Endothelial cell of umbilical vein (primary cell): ENCODE measurements around the gene AMDHD2. TPM values are rescaled to one million over a fixed set of nuclear protein-coding genes. Genes with fewer than 3 reads are reported as not detected.
A peak's percentile ranks its signal among the peaks of the same experiment; 100 is the strongest.

ENCODE experiments used
- BruUV-seq: library from RNA; stranded (reverse); fragments of 400-500 nt; replicated peaks from 2 replicates; lab custom pipeline; 2021; lab: Mats Ljungman, UMichigan
- CTCF ChIA-PET: fragments of 300-600, 350-600 bp; sonication (Branson Sonifier 250); formaldehyde crosslinking; loops from one replicate; lab custom pipeline; 2021; ENCODE audit warnings: antibody characterized with exemption, inconsistent platforms; lab: Charles Lee
- POLR2A ChIA-PET: fragments of 300-600, 350-600 bp; sonication (Branson Sonifier 250); formaldehyde crosslinking; loops from one replicate; lab custom pipeline; 2021; ENCODE audit warnings: antibody characterized with exemption, inconsistent platforms; lab: Charles Lee
- DNase-seq: peaks from one replicate; pipeline ENCODE4 v3.0.0-alpha.2; 2011; ENCODE audit warnings: low read depth, low spot score
- FAIRE-seq: peaks from 2 replicates; lab custom pipeline; 2011; peaks lifted over from hg19 to GRCh38; lab: Jason Lieb, UNC
- H2AFZ ChIP-seq: 2 replicates; pipeline ENCODE4 v1.6.0; 2012; ENCODE audit warnings: low read depth, low read length, control low read depth, inconsistent platforms
- H3K27ac ChIP-seq: 2 replicates; pipeline ENCODE4 v1.5.1; 2011; ENCODE audit warnings: low read depth, mild to moderate bottlenecking, control low read depth, low read length, moderate library complexity; ENCODE audit not compliant: insufficient read depth
- H3K27me3 ChIP-seq, 2 experiments: 2 replicates each; pipeline versions ENCODE4 v1.6.0 to v1.6.1; 2011; ENCODE audit warnings: low read length in 2 of 2, mixed read lengths in 1 of 2; ENCODE audit not compliant: control insufficient read depth in 2 of 2, insufficient read depth in 2 of 2
- H3K36me3 ChIP-seq, 2 experiments: 2 replicates in 1 of 2; 3 replicates in 1 of 2; pipeline ENCODE4 v1.5.1; 2011; ENCODE audit warnings: low read length in 2 of 2, mild to moderate bottlenecking in 1 of 2, moderate library complexity in 1 of 2; ENCODE audit not compliant: control insufficient read depth in 2 of 2, insufficient read depth in 2 of 2; ENCODE audit errors: extremely low read depth in 1 of 2
- H3K4me1 ChIP-seq: 3 replicates; pipeline ENCODE4 v1.5.1; 2011; ENCODE audit warnings: mild to moderate bottlenecking, low read length; ENCODE audit not compliant: control insufficient read depth, insufficient read depth; ENCODE audit errors: extremely low read depth
- H3K4me2 ChIP-seq: 2 replicates; pipeline ENCODE4 v1.6.1; 2011; ENCODE audit warnings: low read length, control low read depth, mixed read lengths; ENCODE audit not compliant: insufficient read depth
- H3K4me3 ChIP-seq, 3 experiments: fragments of 200-600 bp in 1 of 3; sonication (generic), shearing (Covaris generic) in 1 of 3; replicated peaks in 1 of 3; 2 replicates each; pipeline ENCODE4 v1.5.1; 2011 to 2016; ENCODE audit warnings: control low read depth in 3 of 3, low read length in 3 of 3, mild to moderate bottlenecking in 2 of 3, inconsistent platforms in 1 of 3, low read depth in 1 of 3, moderate library complexity in 1 of 3; ENCODE audit not compliant: insufficient read depth in 1 of 3
- H3K79me2 ChIP-seq: 2 replicates; pipeline ENCODE4 v1.6.0; 2012; ENCODE audit warnings: low read length, inconsistent platforms; ENCODE audit not compliant: control insufficient read depth, insufficient read depth
- H3K9ac ChIP-seq: replicated peaks from 2 replicates; pipeline ENCODE3; 2011; ENCODE audit warnings: low read length, control low read depth; ENCODE audit not compliant: insufficient read depth; ENCODE audit errors: extremely low read depth
- H3K9me1 ChIP-seq: replicated peaks from 3 replicates; pipeline ENCODE4 v1.6.0; 2011; ENCODE audit warnings: mild to moderate bottlenecking, low read length; ENCODE audit not compliant: control insufficient read depth, insufficient read depth; ENCODE audit errors: extremely low read depth
- H3K9me3 ChIP-seq: replicated peaks from 2 replicates; pipeline ENCODE4 v1.5.1; 2012; ENCODE audit warnings: low read length, inconsistent platforms; ENCODE audit not compliant: control insufficient read depth, insufficient read depth
- H4K20me1 ChIP-seq: replicated peaks from 2 replicates; pipeline ENCODE3; 2011; ENCODE audit warnings: mild to moderate bottlenecking, low read length; ENCODE audit not compliant: control insufficient read depth, insufficient read depth; ENCODE audit errors: extremely low read depth
- EZH2 ChIP-seq: IDR thresholded peaks from 2 replicates; pipeline ENCODE4 v1.6.1; 2012; ENCODE audit warnings: borderline replicate concordance, low read depth, mild to moderate bottlenecking, moderate library complexity, low read length, inconsistent platforms; ENCODE audit not compliant: severe bottlenecking
- JUN ChIP-seq: IDR thresholded peaks from 2 replicates; pipeline ENCODE4 v1.6.1; 2011; ENCODE audit warnings: borderline replicate concordance, low read depth; ENCODE audit not compliant: insufficient read length, insufficient read depth
- POLR2AphosphoS5 ChIP-seq: IDR thresholded peaks from 2 replicates; pipeline ENCODE4 v1.6.1; 2012; ENCODE audit warnings: low read depth, mild to moderate bottlenecking, control low read depth, low read length, moderate library complexity; ENCODE audit not compliant: insufficient read depth
- dilution Hi-C: fragments of 300-500 bp; cut with MboI; formaldehyde crosslinking; loops from one replicate; pipeline ENCODE4 v1.15.0; 2019; ENCODE audit warnings: low sequenced_read_pairs; ENCODE audit not compliant: extremely low pct_ligation_motif_present
- intact Hi-C: fragments of 100-400 bp; cut with micrococcal nuclease; formaldehyde crosslinking; loops from one replicate; pipeline ENCODE4 v1.10.0; 2022
- polyA plus RNA-seq, 4 experiments: library from polyadenylated mRNA; depleted of rRNA in 3 of 4; stranded (reverse) in 3 of 4; unstranded in 1 of 4; fragments of >200 nt; gene quantifications; 2 replicates each; pipeline versions ENCODE4 v1.2.1 to v1.2.3, GENCODE V29; 2011 to 2012; ENCODE audit warnings: missing spikeins in 1 of 4
- total RNA-seq: library from RNA; stranded (reverse); gene quantifications from 2 replicates; pipeline ENCODE4 v1.2.3, GENCODE V29; 2021
- TF ChIP-seq, protein P1 (sequence below): IDR thresholded peaks from 2 replicates; pipeline ENCODE4 v1.6.1; 2011; ENCODE audit not compliant: insufficient read depth, insufficient read length
- TF ChIP-seq, protein P2 (sequence below), 2 donors: IDR thresholded peaks; 1 replicate in 1 of 2; 2 replicates in 1 of 2; pipeline ENCODE4 v1.5.1; 2011; ENCODE audit warnings: low read length in 2 of 2, mild to moderate bottlenecking in 2 of 2, moderate library complexity in 2 of 2, control low read depth in 1 of 2, inconsistent platforms in 1 of 2, low read depth in 1 of 2; ENCODE audit not compliant: insufficient read depth in 1 of 2; ENCODE audit errors: extremely low read depth in 1 of 2

Gene AMDHD2
- total and polyA plus RNA-seq, 2 donors (not counting 3 experiments of a cell fraction or from before 2014, with no cell fraction given): 39.4 to 59.5 TPM

DNA sequence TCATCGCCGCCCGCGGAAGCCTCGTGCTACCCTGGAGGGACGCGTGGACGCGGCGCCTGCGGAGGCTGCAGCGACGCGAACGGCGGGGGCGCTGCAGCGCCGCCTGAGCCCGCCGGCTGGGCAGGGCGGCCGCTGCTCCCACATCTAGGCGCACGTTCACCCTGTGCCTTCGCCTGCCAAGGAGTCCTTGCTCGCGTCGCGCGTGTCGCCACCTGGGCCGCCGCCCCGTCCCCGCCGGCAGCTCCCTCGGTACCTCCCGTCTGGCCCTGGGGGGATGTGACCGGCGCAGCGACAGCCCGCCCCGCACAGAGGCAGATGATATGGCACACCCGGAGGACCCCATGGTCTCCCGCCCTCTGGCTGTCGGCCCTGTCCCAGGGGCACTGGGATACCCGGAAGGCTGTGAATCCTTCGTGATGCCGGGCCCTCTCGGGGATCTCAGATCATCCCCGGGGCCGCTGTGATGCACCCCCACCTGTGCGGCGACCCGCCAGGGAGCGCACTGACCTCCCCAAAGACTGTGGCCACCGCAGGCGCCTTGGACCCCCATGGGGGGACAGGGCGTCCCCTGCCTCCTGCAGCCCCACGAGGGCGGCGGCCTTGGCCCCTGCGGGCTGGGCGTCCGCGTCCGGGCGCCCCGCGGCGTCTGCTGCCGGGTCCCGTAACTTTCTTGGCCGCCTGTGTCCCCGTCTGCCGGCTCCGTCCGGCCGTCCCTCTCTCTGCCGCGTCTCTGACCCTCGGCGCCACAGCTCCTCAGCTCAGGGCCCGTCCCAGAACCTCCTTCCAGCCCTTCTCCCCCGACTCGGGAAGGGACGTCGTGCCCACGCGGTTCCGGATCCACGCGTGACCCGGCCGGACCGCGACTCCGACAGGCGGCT is 45.9 kb upstream of the AMDHD2 start:
- Histone ChIP-seq H3K4me1 (peaks cover 10% of the 10 kb centered on the region), H3K27ac (peak overlapping the region; percentile 8), H4K20me1 (no peaks in the 10 kb centered on the region), H3K9ac (peak overlapping the region; percentile 53), H3K79me2 (peaks cover 9% of the 10 kb centered on the region), H3K27me3 (peaks cover 15 to 22% of the 10 kb centered on the region in 2 experiments), H3K9me1 (no peaks in the 10 kb centered on the region), H3K4me2 (peak overlapping the region; percentile 90), H3K4me3 (peak overlapping the region; percentile 11 to 72 (median 33)), H3K36me3 (no peaks in the 10 kb centered on the region), H2AFZ (peak overlapping the region; percentile 83), H3K9me3 (no peaks in the 10 kb centered on the region)
- no TSS peak for BruUV-seq
- ChIA-PET CTCF (interaction anchor here (0.9 to 2.8 kb wide), 5 partner anchors 12 to 177 kb away, joined by 3 to 10 read pairs (median 6); partner anchors contain the start of gene TEDC2), POLR2A (no interaction called here)
- FAIRE-seq: peak; percentile 67
- intact Hi-C loops: loop anchor here (1.0 to 2.0 kb wide), 2 partner anchors 14 to 27 kb away; partner anchors contain the start of gene TEDC2
- TF ChIP-seq POLR2AphosphoS5: peak; percentile 49
- TF ChIP-seq EZH2: peak; percentile 50
- TF ChIP-seq, protein P1, sequence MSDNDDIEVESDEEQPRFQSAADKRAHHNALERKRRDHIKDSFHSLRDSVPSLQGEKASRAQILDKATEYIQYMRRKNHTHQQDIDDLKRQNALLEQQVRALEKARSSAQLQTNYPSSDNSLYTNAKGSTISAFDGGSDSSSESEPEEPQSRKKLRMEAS: no peak
- TF ChIP-seq, protein P2, sequence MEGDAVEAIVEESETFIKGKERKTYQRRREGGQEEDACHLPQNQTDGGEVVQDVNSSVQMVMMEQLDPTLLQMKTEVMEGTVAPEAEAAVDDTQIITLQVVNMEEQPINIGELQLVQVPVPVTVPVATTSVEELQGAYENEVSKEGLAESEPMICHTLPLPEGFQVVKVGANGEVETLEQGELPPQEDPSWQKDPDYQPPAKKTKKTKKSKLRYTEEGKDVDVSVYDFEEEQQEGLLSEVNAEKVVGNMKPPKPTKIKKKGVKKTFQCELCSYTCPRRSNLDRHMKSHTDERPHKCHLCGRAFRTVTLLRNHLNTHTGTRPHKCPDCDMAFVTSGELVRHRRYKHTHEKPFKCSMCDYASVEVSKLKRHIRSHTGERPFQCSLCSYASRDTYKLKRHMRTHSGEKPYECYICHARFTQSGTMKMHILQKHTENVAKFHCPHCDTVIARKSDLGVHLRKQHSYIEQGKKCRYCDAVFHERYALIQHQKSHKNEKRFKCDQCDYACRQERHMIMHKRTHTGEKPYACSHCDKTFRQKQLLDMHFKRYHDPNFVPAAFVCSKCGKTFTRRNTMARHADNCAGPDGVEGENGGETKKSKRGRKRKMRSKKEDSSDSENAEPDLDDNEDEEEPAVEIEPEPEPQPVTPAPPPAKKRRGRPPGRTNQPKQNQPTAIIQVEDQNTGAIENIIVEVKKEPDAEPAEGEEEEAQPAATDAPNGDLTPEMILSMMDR (IDR thresholded peaks at IDR 0.05; ENCODE audit: extremely low read depth in 1 of 2, insufficient read depth in 1 of 2, low read depth in 1 of 2, low read length in 2 of 2): peak; percentile 38 to 45
- TF ChIP-seq JUN: no peak
- dilution Hi-C loops: no loop called here
- DNase-seq: peak; percentile 44
